Measurements from ENCODE around the gene UBL4B.

DNA sequence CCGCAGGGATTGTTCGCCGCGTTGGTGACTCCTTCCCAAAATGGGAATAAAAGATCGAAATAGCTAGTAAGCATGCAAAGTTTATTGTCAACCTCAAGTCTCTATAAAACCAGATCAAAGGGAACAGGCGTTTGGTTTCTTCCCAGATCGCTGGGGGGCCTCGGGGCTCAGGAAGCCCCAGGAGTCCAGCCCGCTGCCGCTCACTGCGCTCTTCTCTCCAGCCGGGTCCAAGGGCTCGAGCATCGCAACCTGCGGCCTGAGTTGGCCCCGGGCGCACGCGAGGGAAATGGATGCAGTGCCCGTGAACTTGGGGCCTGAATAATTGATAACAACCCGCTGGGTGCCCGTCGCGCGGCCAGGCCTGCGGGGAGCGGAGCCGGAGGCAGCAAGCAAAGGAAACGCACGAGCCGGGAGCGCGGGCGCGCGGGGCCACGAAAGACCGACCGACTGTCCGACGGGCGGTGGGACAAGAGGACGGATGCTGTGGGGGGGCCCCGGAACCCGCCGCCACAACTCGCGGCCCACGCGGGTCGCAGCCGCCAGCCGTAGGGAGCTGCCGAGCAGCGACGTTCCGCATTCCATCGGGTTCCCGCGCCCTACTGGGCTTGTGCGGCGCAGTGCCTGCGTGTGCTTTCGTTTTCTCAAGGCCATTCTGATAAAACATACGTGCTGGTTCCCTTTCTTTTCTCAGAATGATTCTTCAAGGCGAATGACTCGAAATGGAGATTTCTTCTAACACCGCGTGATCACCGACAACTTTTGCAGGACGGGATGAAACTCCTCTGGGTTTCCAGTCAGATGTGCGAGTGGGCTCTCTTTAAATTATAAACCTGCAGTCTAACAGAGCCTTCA, 27.8 kb upstream of the UBL4B start:
- TF ChIP-seq EZH2 (IDR thresholded peaks at IDR 0.05; ENCODE audit: insufficient read depth, poor library complexity, severe bottlenecking) (no peak), EZH2phosphoT487 (IDR thresholded peaks at IDR 0.05; ENCODE audit: insufficient read depth, low read depth) (no peak)
